OCI-LY7 (cell line): ENCODE results near the gene C11orf16. TPM values are rescaled to one million over a fixed set of nuclear protein-coding genes. Genes with fewer than 3 reads are reported as not detected.

Experiments used
- BruUV-seq: library from RNA; stranded (reverse); fragments of 400-500 nt; replicated peaks from 2 replicates; lab custom pipeline; 2021; lab: Mats Ljungman, UMichigan
- CTCF ChIA-PET: fragments of 300-600 bp; sonication (Branson Sonifier 250); formaldehyde crosslinking; loops from one replicate; lab custom pipeline; 2022; ENCODE audit warnings: antibody characterized with exemption; ENCODE audit not compliant: unreplicated experiment; lab: Charles Lee
- POLR2A ChIA-PET: fragments of 300-600 bp; sonication (Branson Sonifier 250); formaldehyde crosslinking; loops from one replicate; lab custom pipeline; 2022; ENCODE audit warnings: antibody characterized with exemption; lab: Charles Lee
- DNase-seq: peaks from one replicate; pipeline ENCODE4 v3.0.0-alpha.2; 2015; ENCODE audit warnings: low spot score
- H2AFZ ChIP-seq: fragments of 200-600 bp; sonication (generic), shearing (Covaris generic); 2 replicates; pipeline ENCODE4 v1.6.1; 2014; ENCODE audit warnings: mild to moderate bottlenecking, antibody characterized with exemption, low read length, moderate library complexity
- H3K27ac ChIP-seq: fragments of 200-600 bp; sonication (generic); 2 replicates; pipeline ENCODE4 v1.5.1; 2014; ENCODE audit warnings: mixed run types, low read depth, mild to moderate bottlenecking, moderate library complexity, low read length, inconsistent platforms; ENCODE audit not compliant: poor library complexity, severe bottlenecking
- H3K36me3 ChIP-seq: fragments of 200-600 bp; sonication (generic); 2 replicates; pipeline ENCODE4 v1.6.1; 2014; ENCODE audit warnings: mild to moderate bottlenecking, antibody characterized with exemption, low read length, moderate library complexity, mixed read lengths; ENCODE audit not compliant: insufficient read depth
- H3K4me1 ChIP-seq: fragments of 200-600 bp; sonication (generic); 2 replicates; pipeline ENCODE4 v1.5.1; 2014; ENCODE audit warnings: mild to moderate bottlenecking, low read length; ENCODE audit not compliant: insufficient read depth, poor library complexity, severe bottlenecking
- H3K4me2 ChIP-seq: fragments of 200-600 bp; sonication (generic); 2 replicates; pipeline ENCODE4 v1.6.1; 2014; ENCODE audit warnings: mild to moderate bottlenecking, low read length
- H3K4me3 ChIP-seq: fragments of 200-600 bp; sonication (generic); 2 replicates; pipeline ENCODE4 v1.5.1; 2014; ENCODE audit warnings: mild to moderate bottlenecking, low read depth, low read length; ENCODE audit not compliant: poor library complexity, severe bottlenecking
- H3K79me2 ChIP-seq: fragments of 200-600 bp; sonication (generic); 2 replicates; pipeline ENCODE4 v1.6.1; 2016; ENCODE audit warnings: low read depth, mild to moderate bottlenecking, low read length, moderate library complexity, mixed read lengths; ENCODE audit not compliant: insufficient read depth
- H3K9me2 ChIP-seq: fragments of 200-600 bp; sonication (generic); 2 replicates; pipeline ENCODE4 v1.6.1; 2016; ENCODE audit warnings: mild to moderate bottlenecking, low read length, mixed read lengths; ENCODE audit not compliant: insufficient read depth
- H3K9me3 ChIP-seq: fragments of 200-600 bp; sonication (generic); 2 replicates; pipeline ENCODE4 v1.6.1; 2014; ENCODE audit warnings: mild to moderate bottlenecking, mixed run types, low read length, mixed read lengths
- H4K20me1 ChIP-seq: fragments of 200-600 bp; sonication (generic); 2 replicates; pipeline ENCODE4 v1.6.1; 2014; ENCODE audit warnings: mild to moderate bottlenecking, antibody characterized with exemption, low read length, moderate library complexity, mixed read lengths; ENCODE audit not compliant: insufficient read depth
- CTCF ChIP-seq: fragments of 200-600 bp; sonication (generic); conservative IDR thresholded peaks from 2 replicates; pipeline ENCODE4 v1.5.1; 2014; ENCODE audit warnings: mild to moderate bottlenecking, antibody characterized with exemption, low read length, moderate library complexity, mixed read lengths
- EZH2phosphoT487 ChIP-seq: fragments of 200-600 bp; sonication (generic); IDR thresholded peaks from 2 replicates; pipeline ENCODE4 v1.6.1; 2018; ENCODE audit warnings: low read depth, borderline replicate concordance, mild to moderate bottlenecking, mixed run types, antibody characterized with exemption, low read length, moderate library complexity, mixed read lengths
- intact Hi-C: fragments of 100-400 bp; cut with micrococcal nuclease; formaldehyde crosslinking; loops from one replicate; pipeline ENCODE4 v1.10.0; 2022; ENCODE audit not compliant: unreplicated experiment
- total RNA-seq, 2 experiments: library from RNA; depleted of rRNA in 1 of 2; stranded (reverse); fragments of >200 nt in 1 of 2; shearing (Covaris generic) in 1 of 2; gene quantifications; 2 replicates each; pipeline ENCODE4 v1.2.3, GENCODE V29; 2014 to 2022

The C11orf16 gene
- total RNA-seq, 2 experiments from 2014 or later = not detected

DNA sequence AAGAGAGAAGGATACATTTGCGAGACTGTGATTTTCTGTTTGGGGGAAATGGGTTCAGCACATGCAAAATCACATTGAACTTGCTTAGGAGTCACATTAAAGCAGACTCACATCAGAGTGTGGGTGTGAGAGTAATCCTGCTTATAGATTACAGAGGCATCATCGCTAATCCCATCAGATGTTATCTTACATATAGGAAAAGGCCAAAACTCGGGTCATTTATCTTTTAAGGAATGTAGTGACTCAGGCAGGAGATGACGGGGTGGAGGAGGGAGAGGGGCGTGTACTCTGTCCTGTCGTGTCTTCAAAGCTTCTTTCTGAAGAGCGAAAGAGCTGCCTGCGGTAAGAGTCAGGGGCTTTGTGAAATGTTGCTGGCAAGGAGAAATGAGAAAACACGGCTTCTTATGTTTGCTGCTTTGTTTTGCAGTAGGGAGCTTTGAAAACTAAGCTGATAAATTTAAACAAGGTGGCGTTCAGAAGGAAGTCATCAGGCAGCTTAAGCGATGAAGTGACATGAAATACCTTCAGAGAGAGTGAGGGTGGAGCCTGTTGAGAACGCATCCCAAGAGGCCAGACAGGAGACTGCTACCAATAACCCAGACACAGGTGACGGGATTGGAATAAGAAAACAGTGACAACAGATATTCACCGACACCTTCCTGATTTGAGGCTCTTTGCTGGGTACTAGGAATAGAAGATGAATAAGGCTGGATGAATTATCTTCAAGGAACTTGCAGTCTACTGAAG lies 2.2 kb upstream of the C11orf16 start:
- Histone ChIP-seq H3K36me3 (no peaks in the 10 kb centered on the region), H3K4me3 (no peak overlapping the region), H3K9me2 (no peaks in the 10 kb centered on the region), H4K20me1 (no peaks in the 10 kb centered on the region), H3K27ac (no peak overlapping the region), H3K9me3 (no peaks in the 10 kb centered on the region), H3K4me1 (no peaks in the 10 kb centered on the region), H3K4me2 (no peak overlapping the region), H3K79me2 (no peaks in the 10 kb centered on the region), H2AFZ (no peak overlapping the region)
- DNase-seq = no peak
- ChIA-PET POLR2A (interaction anchor here (1.0 kb wide), 1 partner anchor 25 kb away, joined by 7 read pairs; no protein-coding TSS in a partner anchor), CTCF (interaction anchor here (0.6 kb wide), 1 partner anchor 28 kb away, joined by 3 read pairs; no protein-coding TSS in a partner anchor)
- intact Hi-C loops = no loop called here
- no peak for TF ChIP-seq EZH2phosphoT487
- no peak for TF ChIP-seq CTCF
- BruUV-seq = no TSS peak

GRCh38 chr11:8933931-8934330 lies 1.2 kb upstream of the C11orf16 start:
- intact Hi-C loops = no loop called here
- Histone ChIP-seq H3K36me3 (no peaks in the 10 kb centered on the region), H3K79me2 (no peaks in the 10 kb centered on the region), H3K4me1 (no peaks in the 10 kb centered on the region), H3K4me2 (no peak overlapping the region), H3K9me3 (no peaks in the 10 kb centered on the region), H3K4me3 (no peak overlapping the region), H2AFZ (no peak overlapping the region), H4K20me1 (no peaks in the 10 kb centered on the region), H3K9me2 (no peaks in the 10 kb centered on the region), H3K27ac (no peak overlapping the region)
- no peak for DNase-seq
- CTCF ChIA-PET = no interaction called here
- POLR2A ChIA-PET = interaction anchor here (0.5 kb wide), 1 partner anchor 958 kb away, joined by 3 read pairs; no protein-coding TSS in a partner anchor
- no peak for TF ChIP-seq CTCF
- TF ChIP-seq EZH2phosphoT487 = no peak
- BruUV-seq = no TSS peak
